ENCODE data around the gene SUGP2.

DNA sequence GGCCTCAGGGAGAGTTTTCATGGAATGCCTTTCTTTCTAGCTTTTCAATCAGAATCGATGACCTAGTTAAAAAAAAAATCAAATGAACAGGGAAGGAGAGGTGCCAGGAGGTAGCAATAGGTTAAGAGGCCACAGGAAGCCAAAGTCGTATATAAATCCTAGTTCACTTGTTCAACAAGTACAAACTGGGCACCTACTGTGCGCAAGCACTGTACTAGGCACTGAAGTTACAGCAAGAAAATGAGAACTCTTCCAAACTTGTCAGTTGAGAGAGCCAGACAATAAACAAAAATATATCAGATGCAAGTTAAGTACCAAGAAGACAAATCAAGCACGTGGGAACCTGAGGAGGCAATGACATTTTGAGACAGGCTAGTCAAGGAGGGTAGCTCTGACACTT, 6.1 kb downstream of the SUGP2 start:
- TF ChIP-seq CTCF (IDR thresholded peaks at IDR 0.05; ENCODE audit: poor library complexity, severe bottlenecking) (no peak), TAF1 (IDR thresholded peaks at IDR 0.05; ENCODE audit: low read depth) (no peak), EP300 (conservative IDR thresholded peaks at IDR 0.05; ENCODE audit: poor library complexity, severe bottlenecking) (no peak), POLR2AphosphoS5 (IDR thresholded peaks at IDR 0.05) (no peak), EZH2 (IDR thresholded peaks at IDR 0.05; ENCODE audit: borderline replicate concordance, insufficient read depth, low read length, poor library complexity, severe bottlenecking) (no peak), SMC3 (conservative IDR thresholded peaks at IDR 0.05; ENCODE audit: poor library complexity) (no peak), REST (IDR thresholded peaks at IDR 0.05; ENCODE audit: borderline replicate concordance) (no peak), RAD21 (conservative IDR thresholded peaks at IDR 0.05) (no peak)

All from neural cell (in vitro differentiated cells).